Stimulated activated CD4-positive, alpha-beta T cell treated with anti-CD3 and anti-CD28 coated beads, Interleukin-2, amount 100 ng/mL, for 48 hours (primary cell): ENCODE results near the gene INO80B.
A peak's percentile ranks its signal among the peaks of the same experiment; 100 is the strongest.

Experiments
- DNase-seq, 2 donors: peaks; one replicate each; pipeline ENCODE4 v3.0.0-alpha.2; 2020

INO80B gene

DNA sequence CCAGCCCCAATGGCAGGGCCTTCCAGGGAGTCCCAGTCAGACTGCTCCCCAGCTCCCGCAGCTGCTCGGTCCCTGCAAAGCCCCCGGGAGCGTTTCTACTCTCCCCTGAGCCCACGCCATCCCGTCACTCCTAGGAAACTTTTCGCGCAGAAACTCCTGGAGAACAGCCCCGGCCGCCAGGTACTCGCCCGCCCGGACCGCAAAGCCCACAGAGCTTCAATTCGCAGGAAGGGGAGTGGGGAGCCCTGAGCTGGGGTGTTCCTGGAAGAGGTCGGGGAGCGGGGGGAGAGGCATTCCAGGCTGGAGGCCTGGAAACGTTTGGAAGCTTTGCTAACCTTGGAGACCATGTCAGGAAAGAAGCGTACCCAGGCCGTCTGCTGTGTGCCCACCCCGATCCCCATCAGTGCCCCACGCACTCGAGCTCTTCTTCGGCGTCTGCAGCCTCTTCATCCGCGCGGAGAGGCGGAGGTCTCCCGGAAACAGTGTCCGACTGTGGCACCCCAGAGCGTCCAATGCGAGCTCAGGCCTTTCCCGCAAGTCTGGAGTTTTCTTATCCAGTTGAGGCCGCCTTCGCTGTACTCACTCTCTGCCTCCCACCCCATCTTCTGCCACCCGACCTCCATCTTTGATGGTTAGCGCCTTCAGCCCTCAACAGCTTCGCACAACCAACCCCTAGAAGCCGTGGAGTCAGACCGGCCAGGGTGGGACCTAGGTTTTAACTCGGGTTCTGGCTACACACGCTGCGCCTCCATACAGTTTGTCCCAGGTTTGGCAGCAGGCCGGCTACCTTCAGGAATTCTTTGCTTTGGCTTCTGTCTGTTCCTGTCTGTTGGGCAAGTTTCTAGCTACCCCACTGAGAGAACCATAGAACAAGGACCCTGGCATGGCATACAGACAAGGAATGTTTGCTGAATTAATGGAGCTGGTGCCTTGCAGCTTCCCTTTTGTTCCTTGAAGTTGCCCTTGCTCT, 48.9 kb downstream of the INO80B start:
- no peak for DNase-seq

DNA sequence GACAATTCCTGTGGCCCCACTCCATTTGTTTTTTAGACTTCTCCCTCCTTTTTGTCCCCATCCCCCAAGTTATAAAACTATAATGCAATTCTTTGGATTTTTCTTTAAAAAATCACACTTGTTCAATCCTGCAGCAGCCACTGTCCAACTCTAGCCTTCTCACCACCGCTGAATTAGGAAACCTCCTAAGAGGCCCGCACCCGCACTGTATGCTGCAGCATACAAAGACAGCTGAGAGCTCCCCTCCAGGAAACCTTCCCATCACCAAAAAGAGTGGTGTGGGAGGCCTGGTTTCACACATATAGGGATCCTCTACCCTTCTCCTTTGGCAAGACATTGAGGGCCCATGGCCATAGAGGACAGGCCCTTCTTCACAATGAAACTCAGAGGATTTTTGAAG, 49.7 kb downstream of the INO80B start:
- no peak for DNase-seq

DNA sequence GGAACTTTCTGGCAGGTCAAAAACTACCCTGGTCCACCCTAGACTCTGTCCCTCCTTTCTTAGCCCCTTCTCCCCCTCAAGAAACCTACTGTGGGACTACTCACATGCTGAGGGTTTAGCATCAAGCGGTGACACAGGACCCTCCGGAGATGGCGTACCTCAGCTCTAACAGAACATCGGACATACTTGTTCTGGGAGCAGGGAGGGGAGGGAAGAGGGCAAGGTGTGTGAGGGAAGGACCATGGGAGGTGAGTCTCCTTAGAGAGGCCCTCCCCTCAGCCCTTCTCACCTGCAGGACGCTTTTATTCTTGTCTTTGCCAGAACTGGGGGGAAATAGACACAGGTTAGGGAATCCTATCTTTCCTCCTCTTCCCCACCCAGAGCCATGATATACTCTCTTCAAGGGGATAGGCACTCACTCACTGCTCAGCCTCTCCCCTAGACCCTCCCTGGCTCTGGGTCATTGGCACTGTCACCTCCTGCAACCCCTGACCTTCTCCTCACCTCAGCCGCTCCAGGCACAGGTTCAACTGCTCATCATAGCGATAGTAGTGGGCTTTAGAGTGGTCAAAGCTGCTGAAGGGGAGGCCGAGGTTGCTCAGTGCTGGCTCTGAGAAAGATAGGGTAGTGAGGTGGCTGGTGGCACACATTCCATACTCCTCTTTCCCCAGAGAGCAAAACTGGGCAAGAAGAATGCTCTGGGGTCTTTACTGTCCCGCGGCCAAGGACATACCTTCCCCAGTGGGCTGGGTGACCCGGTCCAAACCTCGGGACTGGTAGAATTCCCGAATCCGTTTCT, 50.8 kb downstream of the INO80B start:
- no peak for DNase-seq

DNA sequence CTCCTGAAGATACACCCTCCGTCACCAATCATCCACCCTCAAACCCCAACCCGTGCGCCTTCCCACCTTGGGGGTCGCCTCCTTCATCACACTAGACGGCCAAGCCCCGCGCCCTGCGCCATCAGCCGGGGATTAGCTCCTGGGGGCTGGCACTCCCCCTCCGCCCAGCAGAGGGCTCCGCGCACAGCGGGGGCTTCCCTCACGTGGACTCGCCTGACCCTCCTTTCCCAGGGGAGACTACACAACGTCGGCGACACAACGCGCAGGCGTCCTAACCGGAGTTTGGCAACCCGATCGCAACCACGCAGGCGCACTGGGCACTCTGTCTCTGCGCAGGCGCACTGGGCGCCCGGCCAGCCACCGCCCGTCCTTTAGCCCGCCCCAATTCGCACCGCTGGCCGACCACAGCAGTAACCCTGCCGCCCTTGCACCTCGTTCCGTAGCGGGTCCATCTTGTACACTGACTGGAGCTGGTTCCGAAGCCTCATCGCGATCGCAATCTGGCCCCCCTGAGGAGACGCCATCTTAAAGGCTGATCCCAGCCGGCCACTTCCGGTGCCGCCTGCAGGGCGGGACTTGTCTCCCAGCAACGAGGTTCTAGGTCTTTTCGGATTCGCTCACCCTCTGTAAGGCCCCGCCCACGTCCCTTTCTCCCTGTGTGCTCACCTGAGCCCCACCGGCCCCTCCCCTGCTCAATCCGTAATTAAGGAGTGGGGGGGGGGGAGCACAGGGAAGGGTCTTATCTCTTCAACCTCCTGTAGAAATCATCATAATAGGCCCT, 52.4 kb downstream of the INO80B start, which contains the start of gene PCGF1:
TSS of gene PCGF1 (minus strand) at position 551 of the 781 bp plus-strand sequence. CDS start at position 524, 27 bp downstream.
- DNase-seq, result peak; percentile 96 to 99
